Activated CD4-positive, alpha-beta T cell treated with anti-CD3 and anti-CD28 coated beads, Interleukin-2, amount 10 ng/mL, durations not matched to agents 7 days and 5 days (primary cell): Measurements from ENCODE around the gene AUTS2. TPM values are rescaled to one million over a fixed set of nuclear protein-coding genes. Genes with fewer than 3 reads are reported as not detected.

Experiments used
- CTCF ChIA-PET: fragments of 350-600 bp; sonication (Branson Sonifier 250); formaldehyde crosslinking; loops from one replicate; lab custom pipeline; 2021; ENCODE audit warnings: antibody characterized with exemption; lab: Charles Lee
- POLR2A ChIA-PET: fragments of 350-600 bp; sonication (Branson Sonifier 250); formaldehyde crosslinking; loops from one replicate; lab custom pipeline; 2021; ENCODE audit warnings: antibody characterized with exemption; lab: Charles Lee
- DNase-seq: peaks from one replicate; pipeline ENCODE4 v3.0.0-alpha.2; 2020
- H3K27ac Mint-ChIP-seq: one replicate; pipeline ENCODE4 v1.8.0; 2021; ENCODE audit warnings: mild to moderate bottlenecking, moderate library complexity, mixed read lengths
- H3K27me3 Mint-ChIP-seq: one replicate; pipeline ENCODE4 v1.8.0; 2021; ENCODE audit warnings: mixed read lengths
- H3K36me3 Mint-ChIP-seq: one replicate; pipeline ENCODE4 v1.8.0; 2021; ENCODE audit warnings: low read depth, mixed read lengths
- H3K4me1 Mint-ChIP-seq: one replicate; pipeline ENCODE4 v1.8.0; 2021; ENCODE audit warnings: mixed read lengths
- H3K4me3 Mint-ChIP-seq: one replicate; pipeline ENCODE4 v1.8.0; 2021; ENCODE audit warnings: mild to moderate bottlenecking, moderate library complexity, mixed read lengths
- H3K9me3 Mint-ChIP-seq: one replicate; pipeline ENCODE4 v1.8.0; 2021; ENCODE audit warnings: mixed read lengths
- total RNA-seq, 2 experiments: library from RNA; stranded (reverse); gene quantifications; one replicate each; pipeline ENCODE4 v1.2.3, GENCODE V29; 2021

Gene AUTS2
- total RNA-seq, 2 experiments from 2014 or later: 13.9 to 18.9 TPM

DNA sequence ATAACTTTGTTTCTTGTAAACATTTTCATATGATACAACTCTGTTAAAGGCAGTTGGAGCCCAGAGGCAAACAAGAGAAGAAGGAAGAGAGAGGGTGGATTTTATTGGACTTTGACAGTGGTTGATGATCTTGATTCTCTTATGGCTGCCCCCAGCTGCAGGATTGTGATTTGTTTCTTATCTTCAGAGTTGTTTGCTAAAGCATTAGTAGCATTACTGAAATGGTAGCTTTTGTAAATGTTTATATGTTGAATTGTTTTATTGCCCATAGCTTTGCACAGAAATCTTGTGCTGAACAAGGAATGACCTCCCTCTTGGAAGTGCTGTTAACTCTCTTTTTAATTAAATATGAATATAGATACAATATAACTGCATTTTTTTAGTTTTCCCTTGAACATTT lies 309.4 kb downstream of the AUTS2 start:
- no peaks in the 10 kb centered on the region for H3K36me3 Mint-ChIP-seq
- H3K27me3 Mint-ChIP-seq: no peaks in the 10 kb centered on the region

DNA sequence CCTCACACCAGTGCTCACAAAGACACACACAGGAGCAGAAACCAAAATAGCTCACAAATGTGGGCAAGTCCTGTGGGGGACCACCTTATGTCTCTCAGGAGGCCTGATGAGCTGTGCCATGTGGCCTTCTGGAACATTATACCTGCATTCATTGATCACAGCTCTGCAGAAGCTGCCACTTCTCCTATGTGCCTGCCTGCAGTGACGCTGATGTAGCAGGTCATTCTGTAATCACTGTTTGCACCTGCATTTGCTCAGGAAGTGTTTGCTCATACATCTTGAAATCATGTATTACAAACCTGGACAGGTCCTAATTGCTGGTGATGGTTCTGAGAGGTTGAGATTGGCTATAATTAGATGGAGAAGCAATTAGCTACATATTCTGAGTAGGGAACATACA lies 310.2 kb downstream of the AUTS2 start:
- Mint-ChIP-seq H3K27me3 (no peaks in the 10 kb centered on the region), H3K9me3 (peaks cover 2% of the 10 kb centered on the region), H3K4me3 (no peak overlapping the region), H3K4me1 (no peaks in the 10 kb centered on the region), H3K36me3 (no peaks in the 10 kb centered on the region), H3K27ac (no peak overlapping the region)
- no peak for DNase-seq
- ChIA-PET CTCF (no interaction called here), POLR2A (no interaction called here)

More for the DNA sequence above, 309.4 kb downstream of the AUTS2 start:
- ChIA-PET CTCF (no interaction called here), POLR2A (no interaction called here)
- Mint-ChIP-seq H3K4me3 (no peak overlapping the region), H3K27ac (no peak overlapping the region), H3K9me3 (peaks cover 2% of the 10 kb centered on the region), H3K4me1 (no peaks in the 10 kb centered on the region)
- no peak for DNase-seq

- no peak overlapping the region for H3K27ac Mint-ChIP-seq
- no peak for DNase-seq
- CTCF ChIA-PET: no interaction called here
Observed at GRCh38 chr7:69910150-69910549, 311.9 kb downstream of the AUTS2 start.

GRCh38 chr7:69911337-69911736 lies 313.1 kb downstream of the AUTS2 start:
- Mint-ChIP-seq H3K9me3 (peaks cover 2% of the 10 kb centered on the region), H3K27me3 (no peaks in the 10 kb centered on the region), H3K4me3 (no peak overlapping the region), H3K4me1 (no peaks in the 10 kb centered on the region), H3K36me3 (no peaks in the 10 kb centered on the region), H3K27ac (no peak overlapping the region)
- DNase-seq: no peak
- POLR2A ChIA-PET: no interaction called here
- CTCF ChIA-PET: no interaction called here

More at GRCh38 chr7:69910150-69910549, 311.9 kb downstream of the AUTS2 start:
- Mint-ChIP-seq H3K36me3 (no peaks in the 10 kb centered on the region), H3K4me3 (no peak overlapping the region), H3K9me3 (peaks cover 2% of the 10 kb centered on the region), H3K27me3 (no peaks in the 10 kb centered on the region), H3K4me1 (no peaks in the 10 kb centered on the region)
- POLR2A ChIA-PET: no interaction called here

GRCh38 chr7:69912141-69912540 lies 313.9 kb downstream of the AUTS2 start:
- ChIA-PET POLR2A (no interaction called here), CTCF (no interaction called here)
- H3K4me3 Mint-ChIP-seq: no peak overlapping the region
- no peak for DNase-seq
- no peaks in the 10 kb centered on the region for H3K27me3 Mint-ChIP-seq
- H3K27ac Mint-ChIP-seq: no peak overlapping the region
- no peaks in the 10 kb centered on the region for H3K4me1 Mint-ChIP-seq
- no peaks in the 10 kb centered on the region for H3K36me3 Mint-ChIP-seq
- peaks cover 2% of the 10 kb centered on the region for H3K9me3 Mint-ChIP-seq

GRCh38 chr7:69912846-69913245 lies 314.6 kb downstream of the AUTS2 start:
- no peak for DNase-seq
- no peaks in the 10 kb centered on the region for H3K36me3 Mint-ChIP-seq
- no peaks in the 10 kb centered on the region for H3K27me3 Mint-ChIP-seq
- H3K4me3 Mint-ChIP-seq: no peak overlapping the region
- POLR2A ChIA-PET: no interaction called here
- H3K4me1 Mint-ChIP-seq: no peaks in the 10 kb centered on the region
- CTCF ChIA-PET: no interaction called here
- peaks cover 2% of the 10 kb centered on the region for H3K9me3 Mint-ChIP-seq
- H3K27ac Mint-ChIP-seq: no peak overlapping the region

DNA sequence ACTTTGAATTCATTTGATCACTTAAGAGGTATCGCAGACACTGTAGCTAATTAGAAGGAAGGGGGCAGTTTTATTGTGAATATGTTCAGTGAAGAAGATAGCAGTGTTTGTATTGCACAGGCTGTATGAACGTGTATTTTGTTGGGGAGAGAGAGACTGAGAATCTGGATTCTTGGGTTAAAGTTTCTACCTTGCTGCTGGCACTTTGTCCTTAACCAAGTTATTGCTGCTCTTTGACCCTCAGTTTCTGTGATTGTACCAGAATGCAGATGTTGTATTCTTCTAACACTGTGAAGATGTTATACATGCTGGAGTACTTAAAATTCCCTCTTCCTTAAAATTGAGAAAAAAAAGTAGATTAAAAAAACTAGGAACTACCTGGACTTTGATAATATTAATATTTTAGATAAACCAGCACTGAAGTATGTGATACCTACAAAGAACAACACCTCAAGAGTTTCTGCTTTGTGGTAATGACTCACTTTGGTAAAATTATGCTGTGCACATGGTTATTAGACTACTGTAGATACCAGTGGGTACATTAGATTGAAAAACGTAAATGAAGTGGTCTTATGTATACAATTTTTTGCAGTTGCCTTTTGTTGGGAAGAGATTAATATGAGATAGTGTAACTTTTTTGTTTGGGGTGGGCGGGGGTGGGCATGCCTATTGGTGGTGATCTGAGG lies 321.3 kb downstream of the AUTS2 start:
- no peaks in the 10 kb centered on the region for H3K36me3 Mint-ChIP-seq
- H3K4me1 Mint-ChIP-seq: no peaks in the 10 kb centered on the region
- CTCF ChIA-PET: no interaction called here
- no peaks in the 10 kb centered on the region for H3K9me3 Mint-ChIP-seq
- no peak for DNase-seq
- no peak overlapping the region for H3K4me3 Mint-ChIP-seq
- H3K27me3 Mint-ChIP-seq: no peaks in the 10 kb centered on the region
- POLR2A ChIA-PET: no interaction called here
- no peak overlapping the region for H3K27ac Mint-ChIP-seq

GRCh38 chr7:69920797-69921196 lies 322.5 kb downstream of the AUTS2 start:
- H3K36me3 Mint-ChIP-seq: no peaks in the 10 kb centered on the region
- no peak overlapping the region for H3K27ac Mint-ChIP-seq
- H3K27me3 Mint-ChIP-seq: no peaks in the 10 kb centered on the region
- ChIA-PET CTCF (no interaction called here), POLR2A (no interaction called here)
- DNase-seq: no peak
- no peaks in the 10 kb centered on the region for H3K9me3 Mint-ChIP-seq
- no peak overlapping the region for H3K4me3 Mint-ChIP-seq
- no peaks in the 10 kb centered on the region for H3K4me1 Mint-ChIP-seq

DNA sequence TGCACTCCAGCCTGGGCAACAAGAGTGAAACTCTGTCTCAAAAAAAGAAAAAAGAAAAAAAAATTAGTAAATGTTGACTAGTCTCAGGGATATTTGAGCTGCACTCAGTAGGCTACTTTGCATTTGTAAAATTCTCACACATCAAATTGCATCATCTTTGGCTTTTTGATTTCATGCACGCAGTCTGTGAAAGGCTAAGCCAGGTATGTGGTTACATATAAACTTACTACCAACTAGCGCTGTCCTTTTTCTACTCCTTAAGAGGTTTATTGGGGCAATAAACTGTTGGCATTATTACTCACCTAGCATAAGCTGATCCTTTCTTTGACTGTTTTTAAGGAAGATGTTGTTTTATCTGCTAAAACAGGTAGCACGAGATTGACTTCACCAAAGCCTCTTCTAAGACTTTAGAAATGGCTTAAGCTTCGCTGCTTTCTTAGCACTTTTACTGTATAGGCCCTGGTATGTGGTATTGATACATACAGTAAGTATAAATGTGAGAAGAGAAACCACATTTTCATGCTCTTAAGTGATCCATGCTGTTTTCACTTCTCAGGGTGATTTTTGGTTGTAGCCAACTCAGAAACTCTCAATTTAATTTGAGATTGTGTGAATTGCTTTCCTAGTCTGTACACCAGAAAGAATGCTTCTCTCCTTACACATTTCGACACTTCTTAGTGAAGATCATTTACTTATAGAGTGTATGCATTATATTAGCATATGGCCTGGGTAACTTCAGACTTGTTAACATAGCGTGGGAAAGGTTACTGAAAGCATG lies 323.9 kb downstream of the AUTS2 start:
- no peak for DNase-seq
- Mint-ChIP-seq H3K4me3 (no peak overlapping the region), H3K27me3 (no peaks in the 10 kb centered on the region), H3K4me1 (no peaks in the 10 kb centered on the region), H3K27ac (no peak overlapping the region), H3K36me3 (no peaks in the 10 kb centered on the region), H3K9me3 (no peaks in the 10 kb centered on the region)
- CTCF ChIA-PET: no interaction called here
- POLR2A ChIA-PET: no interaction called here

- CTCF ChIA-PET: no interaction called here
Observed at GRCh38 chr7:69927461-69927860, 329.2 kb downstream of the AUTS2 start.

GRCh38 chr7:69928621-69929020 lies 330.3 kb downstream of the AUTS2 start:
- ChIA-PET POLR2A (no interaction called here), CTCF (no interaction called here)
- no peak for DNase-seq
- H3K27me3 Mint-ChIP-seq: no peaks in the 10 kb centered on the region
- H3K9me3 Mint-ChIP-seq: peaks cover 2% of the 10 kb centered on the region
- H3K4me1 Mint-ChIP-seq: no peaks in the 10 kb centered on the region
- no peak overlapping the region for H3K27ac Mint-ChIP-seq
- H3K4me3 Mint-ChIP-seq: no peak overlapping the region
- H3K36me3 Mint-ChIP-seq: no peaks in the 10 kb centered on the region

More at GRCh38 chr7:69927461-69927860, 329.2 kb downstream of the AUTS2 start:
- H3K27ac Mint-ChIP-seq: no peak overlapping the region
- H3K9me3 Mint-ChIP-seq: peaks cover 2% of the 10 kb centered on the region
- no peaks in the 10 kb centered on the region for H3K27me3 Mint-ChIP-seq
- no peaks in the 10 kb centered on the region for H3K4me1 Mint-ChIP-seq
- POLR2A ChIA-PET: no interaction called here
- H3K36me3 Mint-ChIP-seq: no peaks in the 10 kb centered on the region
- H3K4me3 Mint-ChIP-seq: no peak overlapping the region
- DNase-seq: no peak

GRCh38 chr7:69929622-69930021 lies 331.3 kb downstream of the AUTS2 start:
- ChIA-PET CTCF (no interaction called here), POLR2A (no interaction called here)
- Mint-ChIP-seq H3K27ac (no peak overlapping the region), H3K27me3 (no peaks in the 10 kb centered on the region), H3K9me3 (peaks cover 2% of the 10 kb centered on the region), H3K4me1 (no peaks in the 10 kb centered on the region), H3K4me3 (no peak overlapping the region), H3K36me3 (no peaks in the 10 kb centered on the region)
- DNase-seq: no peak

DNA sequence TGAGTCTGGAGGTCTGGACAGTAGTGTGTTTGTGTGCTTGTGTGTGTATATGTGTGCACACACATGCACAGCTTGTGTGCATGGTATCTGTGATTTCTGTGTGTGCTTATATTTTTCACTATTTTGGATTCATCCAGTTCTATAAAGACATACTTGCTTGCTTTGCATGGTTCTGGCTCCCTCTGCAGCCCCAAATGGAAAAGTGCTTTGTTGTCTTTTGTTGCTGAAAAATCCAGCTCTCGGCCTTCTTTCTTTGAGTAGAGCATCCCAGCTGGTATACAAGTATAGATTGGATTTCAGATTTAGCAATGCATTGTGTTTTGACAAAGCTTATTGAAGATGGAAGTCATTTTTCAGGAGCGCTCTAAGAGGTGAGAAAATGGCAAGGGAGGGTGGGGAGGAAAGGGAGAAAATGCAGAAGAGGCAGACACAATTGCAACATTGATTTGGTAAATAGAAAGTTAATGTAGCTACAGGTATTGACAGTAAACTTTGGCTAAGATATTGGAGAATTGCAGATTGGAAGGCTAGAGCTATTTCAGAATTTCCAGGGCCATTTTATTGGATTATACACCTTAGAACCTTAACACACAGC lies 333.9 kb downstream of the AUTS2 start:
- Mint-ChIP-seq H3K4me3 (no peak overlapping the region), H3K27me3 (no peaks in the 10 kb centered on the region)
- no peak for DNase-seq

More for the DNA sequence above, 333.9 kb downstream of the AUTS2 start:
- no peak overlapping the region for H3K27ac Mint-ChIP-seq
- H3K4me1 Mint-ChIP-seq: no peaks in the 10 kb centered on the region
- H3K9me3 Mint-ChIP-seq: peaks cover 2% of the 10 kb centered on the region
- no peaks in the 10 kb centered on the region for H3K36me3 Mint-ChIP-seq
- ChIA-PET POLR2A (no interaction called here), CTCF (no interaction called here)
